AG09309 (cell line): ENCODE results near the gene MAP6.

Experiments
- DNase-seq: peaks from one replicate; pipeline ENCODE4 v3.0.0-alpha.2; 2010; ENCODE audit warnings: low read depth
- H3K4me3 ChIP-seq: 2 replicates; pipeline ENCODE4 v1.5.1; 2011; ENCODE audit warnings: mild to moderate bottlenecking, low read depth, low read length, moderate library complexity; ENCODE audit not compliant: control insufficient read depth
- TF ChIP-seq, protein P1 (sequence below): IDR thresholded peaks from 2 replicates; pipeline ENCODE4 v1.5.1; 2011; ENCODE audit warnings: mild to moderate bottlenecking, low read depth, low read length, inconsistent platforms; ENCODE audit not compliant: insufficient read depth, control insufficient read depth; ENCODE audit errors: missing control alignments

The MAP6 gene

GRCh38 chr11:75632962-75633361 is 35.9 kb downstream of the MAP6 start:
- H3K4me3 ChIP-seq = no peak overlapping the region
- DNase-seq = no peak
- TF ChIP-seq, protein P1, sequence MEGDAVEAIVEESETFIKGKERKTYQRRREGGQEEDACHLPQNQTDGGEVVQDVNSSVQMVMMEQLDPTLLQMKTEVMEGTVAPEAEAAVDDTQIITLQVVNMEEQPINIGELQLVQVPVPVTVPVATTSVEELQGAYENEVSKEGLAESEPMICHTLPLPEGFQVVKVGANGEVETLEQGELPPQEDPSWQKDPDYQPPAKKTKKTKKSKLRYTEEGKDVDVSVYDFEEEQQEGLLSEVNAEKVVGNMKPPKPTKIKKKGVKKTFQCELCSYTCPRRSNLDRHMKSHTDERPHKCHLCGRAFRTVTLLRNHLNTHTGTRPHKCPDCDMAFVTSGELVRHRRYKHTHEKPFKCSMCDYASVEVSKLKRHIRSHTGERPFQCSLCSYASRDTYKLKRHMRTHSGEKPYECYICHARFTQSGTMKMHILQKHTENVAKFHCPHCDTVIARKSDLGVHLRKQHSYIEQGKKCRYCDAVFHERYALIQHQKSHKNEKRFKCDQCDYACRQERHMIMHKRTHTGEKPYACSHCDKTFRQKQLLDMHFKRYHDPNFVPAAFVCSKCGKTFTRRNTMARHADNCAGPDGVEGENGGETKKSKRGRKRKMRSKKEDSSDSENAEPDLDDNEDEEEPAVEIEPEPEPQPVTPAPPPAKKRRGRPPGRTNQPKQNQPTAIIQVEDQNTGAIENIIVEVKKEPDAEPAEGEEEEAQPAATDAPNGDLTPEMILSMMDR = no peak

DNA sequence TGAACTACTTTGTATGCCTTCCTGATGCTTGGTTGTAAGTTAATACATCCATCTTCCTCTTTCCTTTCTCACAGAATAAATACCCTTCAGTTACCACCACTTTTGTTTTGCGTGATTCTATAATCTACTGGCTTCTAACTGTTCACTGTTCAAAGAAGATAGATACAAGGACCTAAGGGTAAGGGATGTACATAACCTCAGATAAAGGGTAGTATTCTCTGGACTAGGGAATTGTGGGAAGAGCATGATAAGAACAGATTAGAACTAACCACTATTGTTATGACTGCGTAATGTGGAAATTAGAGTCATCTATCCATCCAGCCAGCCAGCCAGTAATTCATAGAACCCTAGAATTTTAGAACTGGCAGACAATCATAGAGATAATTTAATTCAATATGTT is 36.4 kb downstream of the MAP6 start:
- TF ChIP-seq, protein P1 = no peak
- no peak overlapping the region for H3K4me3 ChIP-seq
- no peak for DNase-seq

- no peak overlapping the region for H3K4me3 ChIP-seq
- TF ChIP-seq, protein P1 = no peak
- no peak for DNase-seq
Measured at GRCh38 chr11:75631086-75631730, 37.6 kb downstream of the MAP6 start.

DNA sequence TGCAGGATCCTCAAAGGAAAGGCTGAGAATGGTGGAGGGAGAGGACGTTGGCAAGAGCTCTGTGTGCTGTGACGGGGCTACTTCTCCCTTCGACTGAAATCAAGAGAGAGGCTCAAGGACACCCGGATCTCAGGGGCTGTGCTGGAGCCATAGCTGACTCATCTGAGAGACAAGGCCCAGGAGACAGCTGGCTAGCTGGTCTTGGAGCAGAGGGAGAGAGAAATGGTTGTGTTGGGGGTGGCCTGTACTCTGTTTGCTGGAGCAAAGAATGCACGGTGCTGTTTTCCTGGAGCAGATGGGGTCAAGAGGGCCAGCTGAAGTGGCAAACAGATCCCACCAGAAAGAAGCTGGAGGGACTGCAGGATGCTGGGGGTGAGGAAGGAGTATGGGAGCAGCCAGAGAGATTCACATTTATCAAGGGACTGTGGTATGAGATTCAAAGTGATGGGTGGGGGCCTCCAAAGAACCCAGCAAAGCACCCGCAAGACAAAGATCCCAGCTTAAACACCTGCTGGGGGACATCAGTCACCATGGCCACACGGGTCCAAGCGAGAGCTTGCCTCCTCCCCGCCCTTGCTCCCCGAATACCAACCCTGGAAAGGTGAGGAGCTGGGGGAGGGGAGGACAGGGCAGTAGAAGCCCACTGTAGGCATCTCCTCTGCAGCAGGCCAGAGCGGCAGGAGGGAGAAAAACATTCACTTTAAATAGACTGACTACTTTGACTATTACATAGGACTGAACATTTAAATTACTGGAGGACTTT is 40.8 kb downstream of the MAP6 start:
- TF ChIP-seq, protein P1 = no peak
- no peak overlapping the region for H3K4me3 ChIP-seq
- no peak for DNase-seq

DNA sequence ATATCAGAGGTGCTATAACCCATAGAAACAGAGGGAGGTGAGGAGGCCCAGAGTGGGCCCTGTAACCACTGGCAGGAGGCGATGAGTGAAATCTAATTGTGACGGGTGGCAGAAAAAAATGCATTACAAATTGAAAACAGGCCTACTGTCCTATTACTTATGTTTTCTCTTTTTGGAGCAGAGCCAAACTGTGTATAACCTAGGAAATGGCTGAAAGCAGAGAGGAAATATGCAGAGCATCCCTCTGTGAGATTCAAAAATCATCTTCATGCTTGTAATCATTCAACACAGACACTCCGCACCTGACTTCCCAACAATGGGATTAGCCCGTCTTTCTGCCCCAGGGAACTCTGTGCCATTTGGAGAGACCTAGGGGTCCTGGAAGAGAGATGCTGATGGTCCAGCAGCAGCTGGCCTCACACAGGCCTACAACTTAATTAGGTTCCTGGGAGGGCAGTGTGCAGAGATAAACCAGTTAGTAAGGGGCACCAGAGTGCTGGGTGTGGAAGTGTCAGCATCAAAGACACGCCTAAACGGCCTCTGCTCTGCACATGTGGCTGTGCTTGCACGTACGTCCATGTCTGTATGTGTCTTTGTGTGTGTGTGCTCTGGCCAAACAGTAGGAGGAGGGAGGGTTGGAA is 41.8 kb downstream of the MAP6 start:
- TF ChIP-seq, protein P1 = no peak
- no peak overlapping the region for H3K4me3 ChIP-seq
- DNase-seq = no peak

DNA sequence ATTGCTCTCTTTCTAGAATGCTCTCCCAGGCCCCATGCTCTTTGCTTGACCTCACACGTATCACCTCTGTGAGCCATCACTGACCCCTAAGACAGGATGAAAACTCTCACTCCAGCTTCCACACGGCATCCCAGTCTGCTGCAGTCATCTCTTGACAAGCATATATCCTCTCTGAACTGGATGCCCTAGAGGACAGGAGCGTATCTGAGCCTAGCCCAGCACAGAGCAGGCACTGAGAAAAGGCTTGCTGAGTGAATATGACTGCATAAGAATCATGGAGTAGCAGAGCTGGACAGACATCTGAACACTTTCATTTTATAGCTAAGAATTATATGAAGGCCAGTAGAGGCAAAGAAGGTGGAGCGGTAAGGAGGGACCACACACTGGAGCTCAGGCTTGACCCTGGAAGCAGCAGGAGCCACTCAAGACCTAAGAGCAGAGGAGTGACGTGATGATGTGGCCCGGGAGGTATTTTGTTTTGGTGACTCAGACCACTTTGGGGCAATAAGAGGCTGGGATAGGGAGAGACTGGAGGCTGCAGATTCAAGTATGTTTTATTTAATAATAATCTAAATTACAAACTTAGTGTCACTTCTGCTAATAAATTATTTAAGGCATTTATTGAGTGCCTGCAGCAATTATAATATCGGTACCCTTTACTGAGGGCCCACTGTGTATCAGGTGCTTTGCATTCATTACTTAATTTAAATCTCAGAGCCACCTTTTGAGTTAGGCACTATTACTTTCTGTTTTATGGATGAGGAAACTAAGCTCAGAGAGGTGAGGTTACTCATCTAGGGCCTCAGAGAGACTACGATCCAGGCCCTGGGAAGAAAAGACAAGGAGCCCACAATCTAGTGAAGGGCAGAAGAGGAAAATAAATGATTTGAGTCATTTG is 42.6 kb downstream of the MAP6 start:
- peak; percentile 46 for DNase-seq
- TF ChIP-seq, protein P1 = no peak

More for the DNA sequence above, 42.6 kb downstream of the MAP6 start:
- no peak overlapping the region for H3K4me3 ChIP-seq
